ENCODE results near the gene DENND1A. TPM values are rescaled to one million over a fixed set of nuclear protein-coding genes. Genes with fewer than 3 reads are reported as not detected.
"Not testable (repeated sequence)": the region's sequence is repeated elsewhere in the genome, so short reads cannot be mapped to it uniquely, and the experiment has no call there.

DENND1A gene
- total RNA-seq, 1 donor from 2014 or later = 11.3 TPM

GRCh38 chr9:123335193-123335985 is 594.5 kb downstream of the DENND1A start:
- DNase-seq = peak; percentile 9

- DNase-seq = no peak
These were observed 595.3 kb downstream of the DENND1A start for GRCh38 chr9:123334639-123335038.

- not testable (repeated sequence) for DNase-seq
These were observed 596.8 kb downstream of the DENND1A start for GRCh38 chr9:123333058-123333669.

GRCh38 chr9:123331346-123332060 is 598.4 kb downstream of the DENND1A start:
- no peak for DNase-seq

Small RNA genes lying within 50 kb of the gene (small RNA-seq; reads per million reads assigned to genes)
- gene MIR601 (ENCODE audit: low replicate concordance) (not detected), gene MIR7150 (ENCODE audit: low replicate concordance) (not detected)

Other genes with a start within 250 kb of the DENND1A start
- gene LHX2, start 81.6 kb upstream of the DENND1A start, total RNA-seq = 27.6 TPM

All from skin of body (tissue), 3 donors.